PC-9 (cell line): ENCODE measurements around the gene PTPRO. TPM values are rescaled to one million over a fixed set of nuclear protein-coding genes. Genes with fewer than 3 reads are reported as not detected.
A peak's percentile ranks its signal among the peaks of the same experiment; 100 is the strongest.

Experiments
- BruUV-seq: library from RNA; stranded (reverse); fragments of 400-500 nt; replicated peaks from 2 replicates; lab custom pipeline; 2021; lab: Mats Ljungman, UMichigan
- CTCF ChIA-PET: fragments of 300-600 bp; sonication (Branson Sonifier 250); formaldehyde crosslinking; loops from one replicate; lab custom pipeline; 2022; ENCODE audit warnings: antibody characterized with exemption; lab: Charles Lee
- POLR2A ChIA-PET: fragments of 300-600 bp; sonication (Branson Sonifier 250); formaldehyde crosslinking; loops from one replicate; lab custom pipeline; 2022; ENCODE audit warnings: antibody characterized with exemption; ENCODE audit not compliant: unreplicated experiment; lab: Charles Lee
- DNase-seq, 2 experiments: peaks; one replicate each; pipeline versions ENCODE4 v3.0.0 to v3.0.0-alpha.2; 2015 to 2022; ENCODE audit warnings: mixed read lengths in 1 of 2
- H2AFZ ChIP-seq: fragments of 200-600 bp; sonication (generic); 2 replicates; pipeline ENCODE4 v1.8.1; 2017; ENCODE audit warnings: antibody characterized with exemption
- H3F3A ChIP-seq: fragments of 200-600 bp; sonication (generic); 2 replicates; pipeline ENCODE4 v1.8.1; 2017; ENCODE audit warnings: antibody characterized with exemption, mild to moderate bottlenecking, low read depth; ENCODE audit not compliant: insufficient read depth
- H3K27ac ChIP-seq: fragments of 200-600 bp; sonication (generic); 2 replicates; pipeline ENCODE4 v1.6.1; 2016; ENCODE audit warnings: mixed run types
- H3K27me3 ChIP-seq: fragments of 200-600 bp; sonication (generic); 2 replicates; pipeline ENCODE4 v1.6.1; 2016; ENCODE audit warnings: low read depth, mixed run types; ENCODE audit not compliant: insufficient read depth
- H3K36me3 ChIP-seq: fragments of 200-600 bp; sonication (generic); 2 replicates; pipeline ENCODE4 v1.6.1; 2016; ENCODE audit warnings: low read depth, mixed run types
- H3K4me1 ChIP-seq: fragments of 200-600 bp; sonication (generic); replicated peaks from 2 replicates; pipeline ENCODE4 v1.6.1; 2016; ENCODE audit warnings: mixed run types; ENCODE audit not compliant: insufficient read depth
- H3K4me2 ChIP-seq: fragments of 200-600 bp; sonication (generic); 2 replicates; pipeline ENCODE4 v1.6.1; 2017; ENCODE audit warnings: mixed run types
- H3K4me3 ChIP-seq: fragments of 200-600 bp; sonication (generic); 2 replicates; pipeline ENCODE4 v1.6.1; 2016; ENCODE audit warnings: mixed run types
- H3K79me2 ChIP-seq: fragments of 200-600 bp; sonication (generic); 2 replicates; pipeline ENCODE4 v1.6.1; 2017; ENCODE audit warnings: low read depth, mixed run types
- H3K9me2 ChIP-seq: fragments of 200-600 bp; sonication (generic); 2 replicates; pipeline ENCODE4 v1.8.1; 2017; ENCODE audit warnings: mild to moderate bottlenecking; ENCODE audit not compliant: insufficient read depth
- H3K9me3 ChIP-seq: fragments of 200-600 bp; sonication (generic); 2 replicates; pipeline ENCODE4 v1.8.1; 2016; ENCODE audit warnings: low read depth; ENCODE audit not compliant: insufficient read depth
- H4K20me1 ChIP-seq: fragments of 200-600 bp; sonication (generic); 2 replicates; pipeline ENCODE4 v1.8.1; 2017; ENCODE audit not compliant: insufficient read depth
- EZH2 ChIP-seq: fragments of 200-600 bp; sonication (generic); IDR thresholded peaks from 2 replicates; pipeline ENCODE4 v1.8.0; 2017; ENCODE audit warnings: antibody characterized with exemption, low read depth
- intact Hi-C: fragments of 100-400 bp; cut with micrococcal nuclease; formaldehyde crosslinking; loops from one replicate; pipeline ENCODE4 v1.10.0; 2022; ENCODE audit not compliant: unreplicated experiment
- total RNA-seq: library from RNA; stranded (reverse); gene quantifications from 2 replicates; pipeline ENCODE4 v1.2.3, GENCODE V29; 2021
- TF ChIP-seq, protein P1 (sequence below): fragments of 200-600 bp; sonication (generic); conservative IDR thresholded peaks from 2 replicates; pipeline ENCODE4 v1.6.1; 2017; ENCODE audit warnings: mixed run types, antibody characterized with exemption, mild to moderate bottlenecking, moderate library complexity

Gene PTPRO
- total RNA-seq, 1 experiment from 2014 or later, result not detected

- BruUV-seq, result no TSS peak
- POLR2A ChIA-PET, result interaction anchor here (0.6 kb wide), 1 partner anchor 8 kb away, joined by 6 read pairs; no protein-coding TSS in a partner anchor
Measured at GRCh38 chr12:15600223-15600935, 278.1 kb downstream of the PTPRO start.

DNA sequence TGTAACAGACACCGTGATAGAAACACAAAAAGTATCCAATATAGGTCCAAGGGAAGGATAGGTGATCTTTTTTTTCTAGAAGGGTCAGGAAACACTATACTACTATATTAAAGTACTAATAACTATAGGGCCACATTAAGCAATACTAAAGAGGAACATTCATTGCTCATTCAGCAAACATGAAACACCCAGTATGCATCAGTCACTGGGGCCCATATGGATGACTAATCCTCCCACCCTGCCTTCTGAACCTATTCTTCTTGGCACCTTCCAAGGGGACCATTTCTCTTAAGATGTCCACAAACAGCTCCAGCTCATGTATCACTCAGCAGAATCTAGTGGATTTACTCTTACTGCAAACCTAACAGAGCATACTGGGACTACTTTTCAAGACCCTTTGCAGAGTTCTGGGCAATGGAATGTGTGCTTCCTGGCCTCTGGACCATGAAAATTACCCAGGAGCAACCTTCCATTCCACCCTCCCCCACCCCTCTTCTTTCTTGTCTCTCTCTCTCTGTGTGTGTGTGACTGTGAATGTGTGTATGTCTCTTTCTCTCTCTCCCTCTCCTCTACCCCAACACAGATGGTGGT is 279.0 kb downstream of the PTPRO start:
- no TSS peak for BruUV-seq
- CTCF ChIA-PET, result no interaction called here
- peak; percentile 35 to 75 for DNase-seq

More at GRCh38 chr12:15600223-15600935, 278.1 kb downstream of the PTPRO start:
- no peaks in the 10 kb centered on the region for H3K9me2 ChIP-seq
- peaks cover 8% of the 10 kb centered on the region for H3F3A ChIP-seq
- no peaks in the 10 kb centered on the region for H3K9me3 ChIP-seq
- no peaks in the 10 kb centered on the region for H4K20me1 ChIP-seq
- H3K4me2 ChIP-seq, result no peak overlapping the region
- H3K27ac ChIP-seq, result no peak overlapping the region
- no peaks in the 10 kb centered on the region for H3K27me3 ChIP-seq
- H3K79me2 ChIP-seq, result no peaks in the 10 kb centered on the region
- CTCF ChIA-PET, result no interaction called here
- TF ChIP-seq, protein P1, sequence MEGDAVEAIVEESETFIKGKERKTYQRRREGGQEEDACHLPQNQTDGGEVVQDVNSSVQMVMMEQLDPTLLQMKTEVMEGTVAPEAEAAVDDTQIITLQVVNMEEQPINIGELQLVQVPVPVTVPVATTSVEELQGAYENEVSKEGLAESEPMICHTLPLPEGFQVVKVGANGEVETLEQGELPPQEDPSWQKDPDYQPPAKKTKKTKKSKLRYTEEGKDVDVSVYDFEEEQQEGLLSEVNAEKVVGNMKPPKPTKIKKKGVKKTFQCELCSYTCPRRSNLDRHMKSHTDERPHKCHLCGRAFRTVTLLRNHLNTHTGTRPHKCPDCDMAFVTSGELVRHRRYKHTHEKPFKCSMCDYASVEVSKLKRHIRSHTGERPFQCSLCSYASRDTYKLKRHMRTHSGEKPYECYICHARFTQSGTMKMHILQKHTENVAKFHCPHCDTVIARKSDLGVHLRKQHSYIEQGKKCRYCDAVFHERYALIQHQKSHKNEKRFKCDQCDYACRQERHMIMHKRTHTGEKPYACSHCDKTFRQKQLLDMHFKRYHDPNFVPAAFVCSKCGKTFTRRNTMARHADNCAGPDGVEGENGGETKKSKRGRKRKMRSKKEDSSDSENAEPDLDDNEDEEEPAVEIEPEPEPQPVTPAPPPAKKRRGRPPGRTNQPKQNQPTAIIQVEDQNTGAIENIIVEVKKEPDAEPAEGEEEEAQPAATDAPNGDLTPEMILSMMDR, result no peak
- no peak for TF ChIP-seq EZH2
- peaks cover 26% of the 10 kb centered on the region for H3K4me1 ChIP-seq
- no peaks in the 10 kb centered on the region for H3K36me3 ChIP-seq
- DNase-seq, result peak in 1 of 2 experiments; percentile 34
- H3K4me3 ChIP-seq, result no peak overlapping the region
- H2AFZ ChIP-seq, result no peak overlapping the region
- intact Hi-C loops, result loop anchor here (2.0 kb wide), 1 partner anchor 200 kb away; no protein-coding TSS in a partner anchor

DNA sequence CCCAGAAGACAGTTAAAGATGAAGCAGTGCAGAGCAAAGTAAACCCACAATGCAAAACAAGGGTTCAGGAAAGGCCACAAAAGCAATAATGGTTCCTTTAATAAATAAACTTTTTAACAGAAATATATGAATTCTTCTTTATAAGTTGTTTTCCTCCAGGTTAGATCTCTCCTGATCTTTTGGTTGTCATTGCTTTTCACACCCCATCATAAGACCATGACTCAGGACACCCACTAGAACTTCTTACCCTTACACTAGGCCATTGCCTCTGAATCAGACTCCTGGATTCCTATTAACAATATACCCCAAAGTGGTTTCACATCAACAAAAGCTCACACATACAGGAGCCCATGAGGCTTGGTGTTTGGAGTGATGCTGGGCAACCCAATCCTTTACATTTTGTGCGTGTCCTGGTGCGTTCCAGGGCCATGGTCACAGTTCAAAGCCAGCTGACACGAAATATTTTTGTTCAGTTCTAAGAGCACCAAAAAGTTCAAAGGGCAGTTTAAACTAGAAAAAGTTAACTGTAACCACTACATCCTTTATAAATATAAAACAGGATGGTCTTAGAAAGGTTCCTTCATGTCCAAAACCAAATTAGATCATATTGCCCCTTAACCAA is 279.9 kb downstream of the PTPRO start:
- no peaks in the 10 kb centered on the region for H3K9me3 ChIP-seq
- H3K9me2 ChIP-seq, result no peaks in the 10 kb centered on the region
- no peaks in the 10 kb centered on the region for H4K20me1 ChIP-seq
- no peak overlapping the region for H3K4me3 ChIP-seq
- no peaks in the 10 kb centered on the region for H3K36me3 ChIP-seq
- no peak for TF ChIP-seq EZH2
- TF ChIP-seq, protein P1, result no peak
- H3K27me3 ChIP-seq, result no peaks in the 10 kb centered on the region
- H3K79me2 ChIP-seq, result no peaks in the 10 kb centered on the region
- no peak for DNase-seq
- ChIA-PET CTCF (no interaction called here), POLR2A (interaction anchor here (0.6 kb wide), 1 partner anchor 484 kb away, joined by 6 read pairs; no protein-coding TSS in a partner anchor)
- intact Hi-C loops, result no loop called here
- peaks cover 26% of the 10 kb centered on the region for H3K4me1 ChIP-seq
- no peak overlapping the region for H3K4me2 ChIP-seq
- BruUV-seq, result no TSS peak
- H3K27ac ChIP-seq, result no peak overlapping the region
- peaks cover 8% of the 10 kb centered on the region for H3F3A ChIP-seq
- no peak overlapping the region for H2AFZ ChIP-seq

More for the DNA sequence above, 279.0 kb downstream of the PTPRO start:
- intact Hi-C loops, result loop anchor here (2.0 kb wide), 1 partner anchor 199 kb away; no protein-coding TSS in a partner anchor
- no peak overlapping the region for H3K4me2 ChIP-seq
- peaks cover 26% of the 10 kb centered on the region for H3K4me1 ChIP-seq
- no peaks in the 10 kb centered on the region for H3K9me2 ChIP-seq
- H3K27ac ChIP-seq, result 0 out of 2 replicates have a peak overlapping the region, but pooled peaks have one; percentile 5
- H3K27me3 ChIP-seq, result no peaks in the 10 kb centered on the region
- H3K4me3 ChIP-seq, result no peak overlapping the region
- H2AFZ ChIP-seq, result no peak overlapping the region
- H3K9me3 ChIP-seq, result no peaks in the 10 kb centered on the region
- H3F3A ChIP-seq, result peaks cover 8% of the 10 kb centered on the region
- no peak for TF ChIP-seq EZH2
- TF ChIP-seq, protein P1, result no peak
- POLR2A ChIA-PET, result no interaction called here
- no peaks in the 10 kb centered on the region for H3K79me2 ChIP-seq
- no peaks in the 10 kb centered on the region for H4K20me1 ChIP-seq
- H3K36me3 ChIP-seq, result no peaks in the 10 kb centered on the region
